ENCODE results near the gene WDFY2. TPM values are rescaled to one million over a fixed set of nuclear protein-coding genes. Genes with fewer than 3 reads are reported as not detected.

The WDFY2 gene
- total and polyA plus RNA-seq, 4 donors, result 3.4 to 10.5 (median 5.8) TPM

- Histone ChIP-seq H3K27me3 (ENCODE audit: control insufficient read depth in 4 of 4, insufficient read depth in 4 of 4, low read length in 3 of 4) (no peaks in the 10 kb centered on the region), H3K9me3 (ENCODE audit: control insufficient read depth in 4 of 4, low read length in 3 of 4) (no peaks in the 10 kb centered on the region), H3K27ac (ENCODE audit: low read depth in 1 of 2, low read length in 2 of 2) (no peak overlapping the region), H3K4me1 (ENCODE audit: control insufficient read depth in 4 of 4, insufficient read depth in 4 of 4, low read length in 3 of 4) (peaks cover 0 to 15% (median 8%) of the 10 kb centered on the region in 4 donors), H3K9ac (ENCODE audit: low read depth in 1 of 2, low read length in 2 of 2) (no peak overlapping the region), H3K36me3 (ENCODE audit: control insufficient read depth in 4 of 4, insufficient read depth in 3 of 4, low read depth in 1 of 4, low read length in 3 of 4) (no peaks in the 10 kb centered on the region), H3K4me3 (ENCODE audit: low read depth in 1 of 3, low read length in 3 of 3) (no peak overlapping the region)
- no peak for TF ChIP-seq EGR1 (IDR thresholded peaks at IDR 0.05; ENCODE audit: low read depth in 2 of 2)
- no peak for TF ChIP-seq CTCF (IDR thresholded peaks at IDR 0.05; ENCODE audit: low read depth, low read length, missing input control)
- no peak for TF ChIP-seq YY1 (IDR thresholded peaks at IDR 0.05)
- no peak for TF ChIP-seq FOXA1 (IDR thresholded peaks at IDR 0.05)
- TF ChIP-seq HNF4G (IDR thresholded peaks at IDR 0.05), result no peak
- 78% methylated on average over 3 of the region's 3 CpGs for WGBS
- no peak for DNase-seq (ENCODE audit: low spot score)
These were observed 40.6 kb downstream of the WDFY2 start for GRCh38 chr13:51624695-51625345.

GRCh38 chr13:51625555-51626345 lies 41.5 kb downstream of the WDFY2 start:
- H3K36me3 ChIP-seq (ENCODE audit: control insufficient read depth in 4 of 4, insufficient read depth in 3 of 4, low read depth in 1 of 4, low read length in 3 of 4), result no peaks in the 10 kb centered on the region
- H3K27me3 ChIP-seq (ENCODE audit: control insufficient read depth in 4 of 4, insufficient read depth in 4 of 4, low read length in 3 of 4), result no peaks in the 10 kb centered on the region
- no peaks in the 10 kb centered on the region for H3K9me3 ChIP-seq (ENCODE audit: control insufficient read depth in 4 of 4, low read length in 3 of 4)
- no peak for DNase-seq (ENCODE audit: low spot score)
- WGBS, result 45% methylated on average over 7 of the region's 7 CpGs
- peaks cover 0 to 15% (median 8%) of the 10 kb centered on the region in 4 donors for H3K4me1 ChIP-seq (ENCODE audit: control insufficient read depth in 4 of 4, insufficient read depth in 4 of 4, low read length in 3 of 4)
- H3K4me3 ChIP-seq (ENCODE audit: low read depth in 1 of 3, low read length in 3 of 3), result no peak overlapping the region
- TF ChIP-seq RAD21 (IDR thresholded peaks at IDR 0.05), result peak; percentile 43 to 64
- peak in 1 of 2 donors; percentile 10 for TF ChIP-seq HNF4A (conservative IDR thresholded peaks at IDR 0.05)
- no peak for TF ChIP-seq MAX (IDR thresholded peaks at IDR 0.05)
- TF ChIP-seq ZBTB33 (IDR thresholded peaks at IDR 0.05), result no peak
- TF ChIP-seq CTCF (IDR thresholded peaks at IDR 0.05; ENCODE audit: low read depth, low read length, missing input control), result no peak
- no peak for TF ChIP-seq NR2F2 (IDR thresholded peaks at IDR 0.05)
- no peak for TF ChIP-seq REST (IDR thresholded peaks at IDR 0.05)
- TF ChIP-seq SP1 (IDR thresholded peaks at IDR 0.05), result no peak
- TF ChIP-seq YY1 (IDR thresholded peaks at IDR 0.05), result peak; percentile 43
- TF ChIP-seq JUND (IDR thresholded peaks at IDR 0.05), result no peak
- no peak for TF ChIP-seq FOXA2 (IDR thresholded peaks at IDR 0.05)
- TF ChIP-seq TAF1 (conservative IDR thresholded peaks at IDR 0.05), result no peak
- no peak for TF ChIP-seq FOXA1 (IDR thresholded peaks at IDR 0.05)
- TF ChIP-seq EGR1 (IDR thresholded peaks at IDR 0.05; ENCODE audit: low read depth in 2 of 2), result no peak
- peak in 1 of 2 donors; percentile 14 for TF ChIP-seq RXRA (IDR thresholded peaks at IDR 0.05)
- TF ChIP-seq GABPA (IDR thresholded peaks at IDR 0.05 in 1 of 2, conservative IDR thresholded peaks at IDR 0.05 in 1 of 2), result no peak
- TF ChIP-seq ATF3 (IDR thresholded peaks at IDR 0.05), result no peak
- TF ChIP-seq HNF4G (IDR thresholded peaks at IDR 0.05), result no peak
- peak overlapping the region; percentile 21 to 45 for H3K27ac ChIP-seq (ENCODE audit: low read depth in 1 of 2, low read length in 2 of 2)
- H3K9ac ChIP-seq (ENCODE audit: low read depth in 1 of 2, low read length in 2 of 2), result no peak overlapping the region
